ENCODE measurements around the gene SDK1. TPM values are rescaled to one million over a fixed set of nuclear protein-coding genes. Genes with fewer than 3 reads are reported as not detected.

Gene SDK1
- total and polyA plus RNA-seq, 10 of the 15 experiments (the other 5 are each of a cell fraction or from before 2014, with no cell fraction given): 0.14 to 0.33 TPM; not detected in 8

DNA sequence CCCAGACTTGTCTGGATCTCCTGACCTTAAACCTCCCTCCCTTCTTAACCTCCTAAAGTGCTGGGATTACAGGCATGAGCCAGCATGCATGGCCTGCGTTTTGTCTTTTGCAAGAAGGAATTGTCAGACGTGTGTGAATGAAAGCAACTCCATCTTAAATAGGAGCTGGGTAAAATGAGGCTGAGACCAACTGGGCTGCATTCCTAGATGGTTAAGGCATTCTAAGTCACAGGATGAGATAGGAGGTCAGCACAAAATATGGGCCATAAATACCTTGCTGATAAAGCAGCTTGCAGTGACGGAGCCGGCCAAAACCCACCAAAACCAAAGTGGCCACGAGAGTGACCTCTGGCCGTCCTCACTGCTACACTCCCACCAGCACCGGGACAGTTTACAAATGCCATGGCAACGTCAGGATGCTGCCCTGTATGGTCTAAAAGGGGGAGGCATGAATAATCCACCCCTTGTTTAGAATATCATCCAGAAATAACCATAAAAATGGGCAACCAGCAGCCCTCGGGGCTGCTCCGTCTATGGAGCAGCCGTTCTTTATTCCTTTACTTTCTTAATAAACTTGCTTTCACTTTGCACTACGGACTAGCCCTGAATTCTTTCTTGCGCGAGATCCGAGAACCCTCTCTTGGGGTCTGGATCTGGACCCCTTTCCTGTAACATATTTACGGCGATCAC, 41.2 kb upstream of the SDK1 start (continued):
- TF ChIP-seq USF1 (IDR thresholded peaks at IDR 0.05; ENCODE audit: borderline replicate concordance, extremely low read length, insufficient read depth, low read depth, low read length) (no peak), LARP7 (IDR thresholded peaks at IDR 0.05) (no peak), RBBP5 (conservative IDR thresholded peaks at IDR 0.05) (no peak)

GRCh38 chr7:3260401-3260715, 40.7 kb upstream of the SDK1 start:
- H3K4me2 ChIP-seq (ENCODE audit: control insufficient read depth, insufficient read depth): no peak overlapping the region
- H3K4me3 ChIP-seq: no peak overlapping the region
- no peaks in the 10 kb centered on the region for H3K79me2 ChIP-seq (ENCODE audit: control insufficient read depth, insufficient read depth, low read length)
- FAIRE-seq: no peak
- H4K20me1 ChIP-seq (ENCODE audit: control insufficient read depth, insufficient read depth): no peaks in the 10 kb centered on the region
- no peak overlapping the region for H3K27ac ChIP-seq (ENCODE audit: control insufficient read depth, insufficient read depth)
- H3K4me1 ChIP-seq (ENCODE audit: control insufficient read depth, insufficient read depth, low read length): no peaks in the 10 kb centered on the region
- no peaks in the 10 kb centered on the region for H3K36me3 ChIP-seq (ENCODE audit: control insufficient read depth in 2 of 2, insufficient read depth in 2 of 2, low read length in 1 of 2)
- no TSS peak for BruUV-seq (replicated peaks)
- intact Hi-C loops (cut with micrococcal nuclease; ENCODE audit: unreplicated experiment): no loop called here
- H2AFZ ChIP-seq (ENCODE audit: control insufficient read depth, low read depth, low read length): no peak overlapping the region
- ChIA-PET CTCF (no interaction called here), RAD21 (ENCODE audit: unreplicated experiment) (no interaction called here), POLR2A (no interaction called here), SMC1A (ENCODE audit: uncharacterized antibody, unreplicated experiment) (no interaction called here)
- WGBS (ENCODE audit: insufficient coverage, insufficient replicate concordance, low lambda C conversion rate, missing lambda C conversion rate): 46% methylated on average over 10 of the region's 10 CpGs
- in situ Hi-C loops (cut with MboI): no loop called here
- no peak for ATAC-seq
- no peak for DNase-seq (ENCODE audit: low read depth, low spot score)
- TF ChIP-seq IRF3 (IDR thresholded peaks at IDR 0.05): no peak
- TF ChIP-seq ETV6 (conservative IDR thresholded peaks at IDR 0.05 in 1 of 2, IDR thresholded peaks at IDR 0.05 in 1 of 2; ENCODE audit: borderline replicate concordance in 1 of 2, low read depth in 1 of 2): no peak
- H3K27me3 ChIP-seq (replicated peaks in 1 of 2; ENCODE audit: control insufficient read depth in 2 of 2, insufficient read depth in 2 of 2, low read length in 1 of 2): no peaks in the 10 kb centered on the region
- H3K9me3 ChIP-seq (replicated peaks; ENCODE audit: control insufficient read depth, insufficient read depth, low read length): no peaks in the 10 kb centered on the region
- H3K9ac ChIP-seq (ENCODE audit: control insufficient read depth, insufficient read depth, low read length): no peak overlapping the region

All from GM12878 (cell line).